Stimulated activated CD4-positive, alpha-beta T cell treated with anti-CD3 and anti-CD28 coated beads, Interleukin-1b, Interleukin-23, amount 100 ng/mL, for 4 hours (primary cell): ENCODE results near the gene ARHGEF12.
A peak's percentile ranks its signal among the peaks of the same experiment; 100 is the strongest.

Source experiments
- DNase-seq, 2 donors: peaks; one replicate each; pipeline ENCODE4 v3.0.0-alpha.2; 2020; ENCODE audit warnings: low read depth in 2 of 2

The ARHGEF12 gene, protein sequence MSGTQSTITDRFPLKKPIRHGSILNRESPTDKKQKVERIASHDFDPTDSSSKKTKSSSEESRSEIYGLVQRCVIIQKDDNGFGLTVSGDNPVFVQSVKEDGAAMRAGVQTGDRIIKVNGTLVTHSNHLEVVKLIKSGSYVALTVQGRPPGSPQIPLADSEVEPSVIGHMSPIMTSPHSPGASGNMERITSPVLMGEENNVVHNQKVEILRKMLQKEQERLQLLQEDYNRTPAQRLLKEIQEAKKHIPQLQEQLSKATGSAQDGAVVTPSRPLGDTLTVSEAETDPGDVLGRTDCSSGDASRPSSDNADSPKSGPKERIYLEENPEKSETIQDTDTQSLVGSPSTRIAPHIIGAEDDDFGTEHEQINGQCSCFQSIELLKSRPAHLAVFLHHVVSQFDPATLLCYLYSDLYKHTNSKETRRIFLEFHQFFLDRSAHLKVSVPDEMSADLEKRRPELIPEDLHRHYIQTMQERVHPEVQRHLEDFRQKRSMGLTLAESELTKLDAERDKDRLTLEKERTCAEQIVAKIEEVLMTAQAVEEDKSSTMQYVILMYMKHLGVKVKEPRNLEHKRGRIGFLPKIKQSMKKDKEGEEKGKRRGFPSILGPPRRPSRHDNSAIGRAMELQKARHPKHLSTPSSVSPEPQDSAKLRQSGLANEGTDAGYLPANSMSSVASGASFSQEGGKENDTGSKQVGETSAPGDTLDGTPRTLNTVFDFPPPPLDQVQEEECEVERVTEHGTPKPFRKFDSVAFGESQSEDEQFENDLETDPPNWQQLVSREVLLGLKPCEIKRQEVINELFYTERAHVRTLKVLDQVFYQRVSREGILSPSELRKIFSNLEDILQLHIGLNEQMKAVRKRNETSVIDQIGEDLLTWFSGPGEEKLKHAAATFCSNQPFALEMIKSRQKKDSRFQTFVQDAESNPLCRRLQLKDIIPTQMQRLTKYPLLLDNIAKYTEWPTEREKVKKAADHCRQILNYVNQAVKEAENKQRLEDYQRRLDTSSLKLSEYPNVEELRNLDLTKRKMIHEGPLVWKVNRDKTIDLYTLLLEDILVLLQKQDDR (N-terminal part only)

DNA sequence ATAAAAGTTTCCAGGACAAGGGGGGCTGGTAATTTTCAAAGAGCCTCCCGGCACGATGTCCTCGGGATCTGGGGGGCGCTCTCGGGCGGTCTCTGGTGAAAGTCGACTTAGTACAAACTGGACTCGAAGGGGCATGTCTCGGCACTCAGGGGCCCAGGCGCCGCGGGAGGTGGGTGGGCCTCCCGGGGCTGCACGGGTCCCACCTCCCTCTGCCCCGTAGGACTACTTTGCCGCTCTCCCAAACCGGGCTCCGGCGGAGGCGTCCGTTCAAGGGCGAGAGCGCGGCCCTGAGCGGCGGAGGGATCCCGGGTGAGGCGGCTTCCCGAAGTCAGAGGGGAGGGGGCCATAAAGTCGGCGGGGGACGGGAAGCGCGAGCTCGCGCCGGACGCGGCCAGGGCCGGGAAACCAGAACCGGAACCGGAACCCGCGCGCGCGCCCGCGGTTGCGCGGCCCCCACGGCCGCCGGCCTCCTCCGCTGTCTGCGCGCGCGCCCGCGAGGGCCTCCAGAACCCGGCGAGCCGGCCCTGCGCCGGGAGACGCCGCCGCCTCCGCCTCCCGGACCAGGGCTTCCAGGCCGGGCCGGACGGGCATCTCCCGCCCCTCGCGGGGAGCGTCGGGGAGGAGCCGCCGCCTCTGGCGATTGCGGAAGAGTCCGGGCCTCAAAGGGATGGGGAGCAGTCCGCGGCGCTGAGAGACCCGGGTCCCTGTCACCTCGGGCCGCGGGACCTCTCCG lies at the start of gene ARHGEF12:
ARHGEF12 (plus strand) TSS at position 506 of the 733 bp plus-strand sequence. CDS start 831 bp downstream, outside the sequence.
- DNase-seq = peak; percentile 67 to 79

GRCh38 chr11:120288021-120288420 lies 48.2 kb upstream of the ARHGEF12 start:
- DNase-seq = no peak

DNA sequence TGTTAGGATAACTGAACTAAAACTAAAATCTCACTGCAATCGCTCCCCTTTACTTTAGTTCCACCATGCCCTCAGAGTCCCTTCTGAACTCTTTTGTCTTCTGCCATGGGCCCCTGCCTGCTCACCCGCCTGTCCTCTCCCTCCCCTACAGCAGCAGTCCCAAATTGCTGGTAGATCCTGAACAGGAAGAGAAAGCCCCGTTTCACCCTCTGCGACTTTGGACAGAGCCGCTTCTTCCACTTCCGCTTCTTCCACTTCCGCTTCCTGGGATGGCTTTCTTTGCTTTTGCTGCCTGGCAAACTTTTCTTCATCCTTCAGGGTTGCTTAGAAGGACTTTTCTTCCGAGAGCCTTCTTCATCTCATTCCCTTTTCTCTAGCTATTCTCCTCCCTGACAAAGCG lies 46.8 kb upstream of the ARHGEF12 start:
- DNase-seq = no peak

DNA sequence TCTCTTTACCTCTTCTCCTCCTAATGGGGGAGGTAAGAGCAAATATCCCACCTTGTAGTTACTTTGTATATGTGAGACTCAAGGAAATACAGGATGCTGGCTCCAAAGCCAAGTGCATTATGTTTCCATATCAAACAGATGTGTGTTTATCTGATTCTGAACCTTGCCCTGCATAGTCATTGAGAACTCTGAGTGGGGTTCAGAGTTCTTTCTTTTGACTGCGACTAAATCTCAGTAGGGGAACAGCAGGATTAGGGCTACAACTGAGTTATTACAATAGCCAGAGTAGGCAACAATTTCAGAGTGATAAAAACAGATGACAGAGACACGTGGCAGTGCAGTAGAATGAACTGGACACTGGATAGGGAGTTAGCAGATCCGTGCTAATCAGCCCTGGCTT lies 45.3 kb upstream of the ARHGEF12 start:
- DNase-seq = no peak

GRCh38 chr11:120293038-120293800 lies 43.0 kb upstream of the ARHGEF12 start:
- DNase-seq = no peak

GRCh38 chr11:120294096-120294495 lies 42.1 kb upstream of the ARHGEF12 start:
- DNase-seq = no peak

DNA sequence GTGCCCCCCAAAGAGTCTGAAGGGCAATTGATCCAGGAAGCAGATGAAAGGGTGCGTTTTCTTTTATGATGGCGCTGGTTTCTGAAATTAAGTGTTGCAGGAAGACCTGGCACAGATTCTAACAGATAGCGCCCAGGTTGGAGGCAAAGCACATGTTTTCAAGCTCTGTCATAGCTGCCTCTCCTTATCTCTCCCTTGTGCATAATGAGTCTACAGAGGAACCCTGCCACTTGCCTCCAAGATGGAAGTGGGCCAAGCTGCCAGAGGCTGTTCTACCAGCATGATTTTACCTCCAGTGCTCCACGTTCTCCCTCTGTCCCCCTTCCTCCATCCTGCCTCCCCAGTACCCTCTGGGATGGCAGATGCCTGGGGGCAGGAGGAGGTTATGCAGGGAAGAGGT lies 41.1 kb upstream of the ARHGEF12 start:
- no peak for DNase-seq

GRCh38 chr11:120296554-120296953 lies 39.7 kb upstream of the ARHGEF12 start:
- no peak for DNase-seq

GRCh38 chr11:120298461-120298860 lies 37.8 kb upstream of the ARHGEF12 start:
- no peak for DNase-seq

DNA sequence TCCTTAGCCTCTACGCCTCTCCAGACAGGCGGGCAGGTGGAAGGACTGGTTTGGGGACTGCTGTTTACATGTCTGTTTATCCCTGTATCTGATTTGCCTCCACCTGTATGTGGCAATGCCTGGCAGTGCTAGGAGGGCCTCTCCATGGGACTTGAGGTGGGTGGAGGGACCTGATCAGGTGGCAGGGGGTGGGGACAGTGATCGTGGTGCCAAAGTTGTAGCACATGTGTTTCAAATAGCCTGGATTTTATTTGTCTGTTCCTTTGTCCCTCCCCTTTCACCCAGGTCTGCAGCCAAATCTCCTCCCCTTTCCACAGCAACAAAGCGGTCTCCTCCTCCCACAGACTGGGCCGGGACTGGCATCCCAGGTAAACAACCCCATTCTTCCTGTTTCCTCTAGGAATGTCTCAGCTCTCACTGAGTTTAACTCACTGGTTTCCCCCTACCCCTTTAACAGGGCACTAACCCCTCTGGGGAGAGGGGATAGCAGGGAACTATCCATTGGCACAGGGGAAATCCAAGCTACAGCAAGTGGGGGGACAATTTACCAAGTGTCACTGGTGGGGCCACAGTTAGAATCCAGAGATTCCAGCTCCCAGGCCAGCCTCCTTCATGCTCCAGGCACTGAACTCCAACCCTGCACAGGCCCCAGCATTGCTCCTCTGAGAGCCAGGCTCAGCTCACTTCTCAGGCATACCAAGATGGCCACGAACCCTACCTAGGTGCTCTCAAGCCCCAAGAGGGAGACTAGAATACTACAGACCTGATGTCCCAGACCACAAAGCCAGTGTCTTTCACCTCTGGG lies 34.0 kb upstream of the ARHGEF12 start:
- DNase-seq = no peak

DNA sequence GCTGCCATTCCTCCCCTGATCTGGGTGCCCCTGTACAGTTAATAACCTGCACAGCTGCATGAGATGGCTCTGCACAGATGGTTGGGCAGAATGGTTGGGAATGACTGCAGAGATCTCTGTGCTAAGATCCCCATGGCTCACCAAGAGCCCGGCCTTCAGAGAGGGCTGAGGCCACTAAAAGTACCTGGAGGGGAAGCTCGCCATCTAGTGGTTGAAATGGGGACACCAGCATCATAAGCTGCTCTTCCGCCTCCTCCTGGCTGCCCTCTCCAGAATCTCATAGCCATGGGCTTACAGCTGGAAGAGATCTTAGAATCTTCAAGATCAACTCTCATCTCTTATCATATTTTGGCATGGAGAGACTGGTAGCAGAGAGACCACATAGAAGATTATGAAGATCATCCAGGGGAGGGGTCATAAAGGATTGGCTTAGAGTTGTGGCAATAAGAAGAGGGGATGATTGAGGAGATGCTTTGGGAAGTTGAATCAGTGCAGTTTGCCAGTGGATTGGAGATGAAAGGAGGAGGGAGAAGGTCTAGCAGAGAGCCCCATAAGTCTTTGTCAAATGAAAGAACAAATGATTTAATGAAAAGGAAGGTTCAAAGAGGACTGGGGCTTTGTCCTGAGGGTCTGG lies 33.1 kb upstream of the ARHGEF12 start:
- DNase-seq = peak; percentile 28 to 57

- DNase-seq = no peak
These were observed 31.7 kb upstream of the ARHGEF12 start for GRCh38 chr11:120304526-120304925.

- no peak for DNase-seq
These were observed 30.9 kb upstream of the ARHGEF12 start for GRCh38 chr11:120305286-120305685.

DNA sequence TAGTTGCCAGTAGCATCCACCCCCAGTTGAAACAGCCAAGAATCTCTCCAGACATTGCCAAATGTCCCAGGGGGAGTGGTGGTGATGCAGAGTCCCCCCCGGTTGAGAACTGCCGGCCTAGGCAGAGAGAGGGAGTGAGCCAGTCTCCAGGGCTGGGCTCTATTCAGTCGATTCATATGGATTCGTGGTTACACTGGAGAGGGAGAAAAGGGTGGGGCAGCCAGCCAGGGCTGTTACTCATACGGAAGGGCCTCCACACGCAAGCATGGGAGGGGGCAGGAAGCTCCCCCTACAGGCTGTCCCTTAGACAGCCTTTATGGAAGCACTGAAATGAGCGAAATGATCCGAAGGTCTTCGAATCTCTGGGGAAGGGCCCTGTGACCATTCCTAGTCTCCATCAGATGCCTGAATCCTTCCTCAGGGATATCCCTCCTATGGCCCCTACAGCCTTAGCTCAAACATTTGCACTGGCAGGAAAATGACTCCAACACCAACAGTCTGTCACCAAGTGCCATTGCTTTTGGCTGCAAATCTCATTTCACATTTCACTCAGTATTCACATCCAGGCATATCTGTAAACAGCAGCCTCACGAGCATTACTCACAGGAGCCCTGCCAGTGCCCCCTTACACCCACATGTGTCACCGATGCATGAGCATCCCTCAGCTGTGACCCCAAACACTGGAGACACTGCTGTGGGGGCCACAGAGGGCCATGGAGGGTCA lies 29.5 kb upstream of the ARHGEF12 start:
- no peak for DNase-seq

DNA sequence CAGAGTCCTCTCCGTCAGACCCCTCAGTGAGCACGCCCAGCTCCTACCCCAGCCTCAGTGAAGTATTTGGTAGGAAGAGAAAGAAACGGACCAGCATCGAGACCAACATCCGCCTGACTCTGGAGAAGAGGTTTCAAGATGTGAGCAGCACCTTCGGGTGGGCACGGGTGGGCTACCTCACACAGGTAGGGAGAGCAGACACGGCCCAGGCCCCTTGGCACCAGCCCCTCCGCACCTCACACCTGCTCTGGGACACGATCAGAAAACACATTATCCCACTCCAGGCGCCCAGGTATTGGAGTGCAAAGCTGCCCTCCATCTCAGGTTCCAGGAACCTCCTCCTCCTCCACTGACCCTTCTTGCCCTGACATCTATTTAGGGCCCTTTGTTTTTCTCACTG lies 28.7 kb upstream of the ARHGEF12 start:
- DNase-seq = no peak

DNA sequence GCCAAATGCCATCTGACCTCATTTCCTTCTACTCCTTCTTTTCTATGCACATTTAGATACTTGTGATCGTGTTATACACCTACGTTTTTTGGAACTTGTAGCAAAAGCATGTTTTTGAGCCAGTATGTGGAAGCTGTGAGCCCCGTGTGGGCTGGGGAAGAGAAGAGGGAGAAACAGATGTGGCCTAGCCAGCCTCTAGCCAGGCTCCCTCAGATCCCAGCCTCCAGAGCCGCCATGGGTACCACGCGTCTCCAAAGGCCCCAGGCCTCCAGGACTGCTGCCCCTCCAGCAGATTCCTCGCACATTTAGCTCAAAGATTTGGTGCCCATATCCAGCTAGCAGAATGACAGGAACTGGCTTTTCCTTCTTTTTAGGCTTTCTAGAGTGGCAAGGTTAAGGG lies 28.1 kb upstream of the ARHGEF12 start:
- no peak for DNase-seq

GRCh38 chr11:120310870-120311269 lies 25.3 kb upstream of the ARHGEF12 start:
- no peak for DNase-seq

- no peak for DNase-seq
These were observed 21.4 kb upstream of the ARHGEF12 start for GRCh38 chr11:120314861-120315260.
